Fibroblast of skin of scalp (primary cell): Measurements from ENCODE around the gene MYL5.
"Not testable (repeated sequence)": the region's sequence is repeated elsewhere in the genome, so short reads cannot be mapped to it uniquely, and the experiment has no call there.

Source experiments
- DNase-seq: peaks from one replicate; pipeline ENCODE4 v3.0.0-alpha.2; 2013

The MYL5 gene

DNA sequence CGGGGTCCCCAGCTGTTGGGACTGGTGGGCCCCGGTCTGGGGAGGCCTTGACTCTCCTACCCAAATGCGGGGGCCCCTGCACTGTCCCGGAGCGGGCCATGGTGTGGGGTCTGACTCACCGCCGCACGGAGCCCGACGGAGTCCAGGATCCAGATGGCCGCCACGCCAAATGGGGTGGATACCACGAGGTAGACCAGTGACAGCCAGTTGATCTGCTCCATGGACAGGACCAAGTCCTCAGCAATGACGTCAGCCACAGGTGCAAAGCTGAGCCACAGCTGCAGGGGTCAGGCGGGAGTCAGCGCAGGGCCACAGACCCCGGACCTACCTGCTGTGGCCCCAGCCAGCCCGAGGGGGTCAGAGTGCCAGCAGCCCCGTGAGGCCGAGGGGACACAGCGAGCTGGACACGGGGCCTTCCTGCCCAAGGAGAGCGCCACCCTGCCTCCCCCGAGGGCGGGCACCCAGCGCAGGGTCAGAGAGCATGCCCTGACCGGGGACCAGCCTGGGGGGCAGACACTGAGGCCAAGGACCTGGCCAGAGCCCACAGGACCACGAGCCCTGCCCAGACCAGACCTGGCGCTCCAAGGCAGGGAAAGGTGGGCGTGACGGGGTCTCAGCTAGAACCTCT is 12.2 kb downstream of the MYL5 start:
- no peak for DNase-seq

GRCh38 chr4:687048-687970 is 13.0 kb downstream of the MYL5 start:
- peak; percentile 54 for DNase-seq

DNA sequence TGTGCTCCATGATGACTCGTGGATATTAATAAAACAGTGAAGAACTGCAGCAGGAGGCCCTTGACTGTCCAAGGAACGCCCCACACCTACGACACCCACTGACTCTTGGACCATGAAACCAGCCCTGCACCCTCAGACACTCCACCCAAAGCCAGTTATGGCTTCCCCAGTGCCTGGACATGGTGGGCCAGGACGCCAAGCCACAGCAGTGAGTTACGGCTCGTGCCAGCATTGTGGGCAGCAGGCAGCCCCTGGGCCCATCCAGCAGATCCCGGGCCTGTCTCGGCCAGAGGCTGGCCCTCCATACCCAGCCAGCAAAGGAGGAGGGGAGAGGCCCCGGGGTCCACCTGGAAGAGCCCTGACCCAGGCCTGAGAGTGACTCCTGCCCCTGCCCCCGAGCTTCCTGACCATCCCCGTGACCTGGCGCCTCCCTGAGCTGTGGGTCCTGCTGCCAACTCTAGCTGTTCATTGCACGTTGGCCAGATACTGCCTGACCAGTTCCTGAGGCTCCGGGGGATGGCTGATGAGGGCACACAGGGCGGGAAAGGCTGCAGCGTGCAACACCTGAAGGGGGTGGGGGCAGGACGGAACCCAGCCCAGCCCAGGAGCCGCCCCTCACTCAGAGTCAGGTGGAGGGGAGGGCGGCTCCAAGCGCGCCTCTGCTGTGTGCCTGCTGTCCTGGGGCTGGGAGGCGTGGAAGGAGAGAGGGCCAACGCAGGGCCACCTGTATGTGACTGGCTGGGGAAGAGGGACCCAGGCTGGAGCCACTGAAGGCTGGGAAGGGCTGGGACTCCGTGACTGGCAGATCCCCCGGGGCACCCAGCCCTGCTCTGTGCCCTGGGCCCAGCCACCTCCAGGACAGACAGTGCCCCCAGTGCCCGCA is 13.9 kb downstream of the MYL5 start:
- no peak for DNase-seq

GRCh38 chr4:688854-689681 is 14.7 kb downstream of the MYL5 start, which contains the start of gene SLC49A3:
Gene SLC49A3 (minus strand): TSS chr4:689151. CDS start chr4:689127, 24 bp downstream.
- DNase-seq, result no peak

DNA sequence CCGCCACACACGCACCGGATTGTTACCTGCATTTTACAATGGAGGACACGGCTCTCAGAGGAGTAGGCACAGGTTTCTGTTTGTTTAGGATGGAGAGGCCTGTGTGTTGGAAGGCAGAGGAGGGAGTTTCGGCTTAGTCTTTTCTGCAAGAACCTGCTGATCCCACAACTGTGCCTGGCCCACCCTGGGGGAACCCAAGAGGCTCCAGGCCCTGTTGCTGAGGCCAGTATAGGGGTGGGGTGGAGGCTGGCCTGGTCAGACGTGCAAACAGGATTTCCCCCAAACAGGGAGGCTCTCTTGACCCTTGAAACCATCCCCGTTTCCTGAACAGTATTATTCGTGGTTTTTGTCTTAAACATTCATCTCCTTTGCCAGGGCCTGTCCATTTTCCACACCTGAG is 15.4 kb downstream of the MYL5 start:
- DNase-seq, result no peak

- no peak for DNase-seq
Measured at GRCh38 chr4:692771-693554, 18.6 kb downstream of the MYL5 start.

DNA sequence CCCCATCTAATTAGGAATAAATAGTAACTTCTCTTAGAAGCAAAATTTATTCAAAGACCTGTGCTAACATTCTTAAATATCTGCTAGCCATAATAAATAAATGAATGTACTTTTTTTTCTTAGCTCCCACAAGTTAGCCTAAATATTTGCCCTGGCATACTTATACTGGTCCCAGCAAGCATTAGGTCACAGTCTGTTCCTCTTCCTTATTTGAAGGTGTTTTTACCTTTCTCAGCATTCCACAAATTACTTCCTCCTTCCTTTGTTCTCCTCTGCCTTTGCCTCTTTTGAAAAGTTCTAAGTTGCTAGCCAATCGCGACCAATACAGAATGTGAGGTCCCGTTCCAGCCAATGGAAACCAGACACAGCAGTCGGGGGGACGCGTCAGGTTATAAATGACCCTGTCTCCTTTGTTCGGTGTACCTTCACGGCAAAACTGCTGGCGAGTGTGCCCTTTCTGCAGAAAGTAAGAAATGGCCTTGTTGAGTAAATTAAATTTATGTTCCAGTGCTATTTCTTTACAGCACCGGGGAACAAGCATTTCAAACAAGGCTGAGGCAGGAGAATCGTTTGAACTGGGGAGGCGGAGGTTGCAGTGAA is 20.1 kb downstream of the MYL5 start:
- DNase-seq, result not testable (repeated sequence)

- no peak for DNase-seq
Measured at GRCh38 chr4:699816-700580, 25.7 kb downstream of the MYL5 start.

- DNase-seq, result no peak
Measured at GRCh38 chr4:700587-701264, 26.4 kb downstream of the MYL5 start.

- DNase-seq, result no peak
Measured at GRCh38 chr4:702618-703048, 28.3 kb downstream of the MYL5 start.

- DNase-seq, result no peak
Measured at GRCh38 chr4:703336-704197, 29.2 kb downstream of the MYL5 start.

DNA sequence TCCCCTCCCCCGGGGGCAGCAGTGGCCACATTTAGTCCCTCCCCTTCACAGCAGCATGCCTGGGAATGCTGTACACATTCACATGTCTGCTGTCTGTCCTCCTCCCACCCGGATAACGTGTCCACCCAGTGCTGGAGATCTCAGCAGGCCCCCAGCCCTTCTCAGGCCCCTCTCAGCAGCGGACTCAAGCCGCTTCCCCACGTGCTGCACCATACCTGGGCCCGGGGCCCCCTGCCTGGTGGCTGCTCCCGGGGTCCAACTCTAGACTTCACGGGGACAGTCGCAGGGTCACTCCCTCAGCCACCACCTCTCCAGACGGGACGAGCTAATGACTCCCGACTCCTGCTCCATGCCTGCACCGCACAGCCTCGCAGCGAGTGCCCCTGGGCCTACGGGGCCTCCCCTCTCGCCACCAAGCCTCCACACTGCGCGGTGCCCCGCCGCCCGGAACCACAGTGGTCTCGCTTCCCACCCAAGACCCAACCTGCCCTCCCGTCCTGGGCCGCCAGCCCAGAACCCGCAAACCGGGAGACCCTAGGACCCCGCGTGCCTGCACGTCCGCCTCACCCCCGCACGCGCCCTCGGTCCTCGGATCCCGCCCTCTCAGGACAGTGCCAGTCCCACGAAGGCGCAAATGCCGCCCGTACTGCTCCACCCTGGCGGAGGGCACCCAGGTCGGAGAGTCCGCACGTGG is 30.0 kb downstream of the MYL5 start:
- no peak for DNase-seq

DNA sequence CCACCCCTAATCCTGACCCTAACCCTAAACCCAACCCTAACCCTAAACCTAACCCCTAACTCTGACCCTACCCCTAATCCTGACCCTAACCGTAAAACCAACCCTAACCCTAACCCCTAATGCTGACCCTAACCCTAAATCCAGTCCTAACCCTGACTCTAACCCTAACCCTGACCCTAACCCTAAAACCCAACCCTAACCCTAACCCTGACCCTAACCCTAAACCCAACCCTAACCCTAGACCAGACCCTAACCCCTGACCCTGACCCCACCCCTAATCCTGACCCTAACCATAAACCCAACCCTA is 30.6 kb downstream of the MYL5 start:
- DNase-seq, result no peak

GRCh38 chr4:705278-706082 is 31.1 kb downstream of the MYL5 start, which contains the start of gene PCGF3:
Gene PCGF3 (plus strand): TSS chr4:705832. CDS start chr4:733681, 27,849 bp downstream.
- peak; percentile 96 for DNase-seq

DNA sequence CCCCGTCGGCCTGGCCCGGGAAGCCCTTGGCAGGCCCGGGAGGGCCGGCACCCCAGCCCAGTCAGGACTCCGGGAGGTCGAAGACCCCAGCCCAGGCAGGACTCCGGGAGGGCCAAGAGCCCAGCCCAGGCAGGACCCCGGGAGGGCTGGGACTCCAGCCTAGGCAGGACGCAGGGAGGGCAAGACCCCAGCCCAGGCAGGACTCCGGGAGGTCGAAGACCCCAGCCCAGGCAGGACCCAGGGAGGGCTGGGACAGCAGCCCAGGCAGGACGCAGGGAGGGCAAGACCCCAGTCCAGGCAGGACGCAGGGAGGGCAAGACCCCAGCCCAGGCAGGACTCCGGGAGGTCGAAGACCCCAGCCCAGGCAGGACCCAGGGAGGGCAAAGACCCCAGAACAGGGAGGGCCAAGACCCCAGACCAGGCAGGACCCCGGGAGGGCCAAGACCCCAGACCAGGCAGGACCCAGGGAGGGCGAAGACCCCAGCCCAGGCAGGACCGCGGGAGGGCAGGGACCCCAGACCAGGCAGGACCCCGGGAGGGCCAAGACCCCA is 31.8 kb downstream of the MYL5 start:
- DNase-seq, result not testable (repeated sequence)

DNA sequence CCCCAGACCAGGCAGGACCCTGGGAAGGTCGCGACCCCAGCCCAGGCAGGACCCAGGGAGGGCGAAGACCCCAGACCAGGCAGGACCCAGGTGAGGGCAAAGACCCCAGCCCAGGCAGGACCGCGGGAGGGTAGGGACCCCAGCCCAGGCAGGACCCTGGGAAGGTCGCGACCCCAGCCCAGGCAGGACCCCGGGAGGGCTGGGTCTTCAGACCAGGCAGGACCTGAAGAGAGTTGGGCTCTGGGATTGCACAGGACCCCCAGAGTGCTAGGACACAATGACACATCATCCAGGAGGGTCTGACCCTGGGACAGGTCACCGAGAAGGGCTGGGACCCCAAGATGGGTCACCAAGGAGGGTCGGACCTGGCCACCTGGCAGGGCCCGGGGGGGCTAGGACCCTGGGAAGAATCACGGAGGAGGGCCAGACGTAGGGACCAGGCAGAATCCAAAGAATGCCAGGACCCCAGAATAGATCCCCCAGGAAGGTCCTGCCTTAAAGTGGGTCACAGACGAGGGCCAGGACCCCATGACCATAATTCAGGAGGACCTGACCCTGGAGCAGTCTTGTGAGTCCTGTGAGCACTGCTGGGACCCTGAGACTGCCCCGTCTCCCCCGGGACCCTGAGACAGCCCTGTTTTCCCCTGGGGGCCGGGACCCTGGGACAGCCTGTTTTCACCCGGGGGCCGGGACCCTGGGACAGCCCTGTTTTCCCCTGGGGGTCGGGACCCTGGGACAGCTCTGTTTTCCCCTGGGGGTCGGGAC is 32.7 kb downstream of the MYL5 start:
- no peak for DNase-seq
